UCSD-AML1 (cell line): ENCODE measurements around the gene RPUSD3.
A peak's percentile ranks its signal among the peaks of the same experiment; 100 is the strongest.

Experiments
- DNase-seq: peaks from one replicate; lab custom pipeline; 2025; ENCODE audit not compliant: unreplicated experiment; lab: John Stamatoyannopoulos, UW

Gene RPUSD3

DNA sequence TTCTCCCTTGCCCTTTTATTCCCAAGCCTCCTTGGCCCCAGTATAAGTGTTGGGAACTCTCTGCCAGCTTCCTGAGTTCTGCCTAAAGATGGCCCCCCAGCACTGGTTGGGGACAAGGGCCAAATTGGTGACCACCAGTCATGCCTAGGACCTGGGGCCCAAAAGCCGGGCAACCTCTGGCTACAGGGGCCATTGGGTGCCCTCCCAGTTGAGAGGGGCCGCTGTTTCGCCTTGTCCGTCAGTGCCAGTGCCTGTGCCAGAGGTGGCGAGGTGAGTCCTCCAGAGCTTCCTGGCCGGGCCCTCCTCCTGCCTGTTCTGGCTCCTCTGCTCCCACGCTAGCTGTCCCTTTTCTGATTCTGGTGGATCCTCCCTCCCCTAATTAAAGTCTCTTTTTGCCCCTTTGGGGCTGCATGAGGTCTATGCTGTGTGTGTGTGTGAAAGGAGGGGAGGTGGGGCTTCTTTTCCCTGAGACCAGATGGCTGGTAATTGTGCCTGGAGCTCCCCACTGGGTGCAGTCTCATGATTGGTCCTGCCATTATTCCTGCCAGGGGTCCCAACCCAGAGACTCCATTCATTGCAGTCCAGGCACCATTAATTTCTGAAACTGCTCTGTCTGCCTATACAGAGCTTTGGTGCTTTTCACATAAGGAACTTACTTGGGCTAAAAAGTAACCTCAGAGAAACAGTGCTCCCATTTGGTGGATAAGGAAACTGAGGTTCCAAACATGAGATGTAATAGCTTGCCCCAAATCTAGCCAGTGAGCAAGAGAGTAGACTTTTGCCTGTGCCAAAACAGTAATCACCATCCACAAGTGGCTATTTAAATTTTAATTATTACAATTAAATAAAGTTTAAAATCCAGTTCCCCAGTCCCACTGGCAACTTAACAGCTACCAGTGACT, 36.9 kb downstream of the RPUSD3 start:
- no peak for DNase-seq

DNA sequence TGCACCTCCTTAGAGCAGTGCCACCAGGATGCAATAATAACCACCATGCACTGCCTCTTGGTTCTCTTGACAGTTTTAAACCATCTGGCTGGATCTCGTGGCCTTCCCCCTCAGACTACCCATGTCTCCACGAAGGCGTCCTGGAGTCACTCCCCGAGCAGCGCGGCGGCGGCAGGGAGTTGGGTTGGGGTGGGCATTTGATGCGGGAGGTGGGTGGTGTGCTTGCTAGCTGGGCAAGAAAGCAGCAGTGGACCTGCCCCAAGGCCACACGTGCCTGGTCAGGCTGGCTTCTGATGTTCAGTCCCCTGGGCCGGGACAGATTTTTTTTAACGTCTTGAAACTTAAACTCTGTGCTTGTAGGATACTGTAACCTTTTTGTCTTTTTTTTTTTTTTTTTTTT, 37.7 kb downstream of the RPUSD3 start:
- no peak for DNase-seq

DNA sequence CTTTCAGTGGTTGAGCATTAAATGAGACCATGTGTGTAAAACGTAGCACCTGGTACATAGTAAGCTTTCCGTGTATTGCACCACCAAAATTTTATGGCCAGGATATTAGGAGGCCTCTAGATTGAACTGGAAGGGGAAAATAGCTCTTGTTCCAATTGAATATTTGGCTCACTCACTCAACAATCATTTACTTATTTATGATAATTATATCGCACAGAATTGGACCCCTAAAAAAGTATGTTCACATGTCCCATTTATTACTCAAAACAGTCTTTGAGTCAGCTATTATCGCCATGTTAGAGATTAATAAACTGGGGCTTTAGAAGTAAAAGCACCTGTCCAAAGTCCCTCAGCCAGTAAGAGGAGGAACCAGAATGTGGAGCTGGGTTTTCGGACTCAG, 38.8 kb downstream of the RPUSD3 start:
- no peak for DNase-seq

DNA sequence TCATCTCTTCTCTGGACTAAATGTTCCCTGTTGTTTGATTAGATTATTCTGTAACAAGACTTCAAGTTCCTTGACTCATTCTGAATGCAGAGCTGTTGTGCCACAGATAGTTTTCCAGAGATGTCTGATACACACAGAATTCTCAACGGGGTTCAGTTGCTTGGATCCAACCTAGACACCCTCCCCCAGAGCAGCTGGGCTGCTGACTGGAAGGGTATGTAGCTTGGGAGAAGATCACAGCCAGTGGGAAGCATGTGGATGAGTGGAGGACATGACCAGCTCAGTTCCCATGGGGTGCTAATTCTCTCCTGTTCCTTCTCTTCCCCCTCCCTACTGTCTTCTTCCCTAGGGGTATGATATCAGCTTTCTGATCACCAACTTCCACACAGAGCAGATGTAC, 40.3 kb downstream of the RPUSD3 start:
- no peak for DNase-seq

DNA sequence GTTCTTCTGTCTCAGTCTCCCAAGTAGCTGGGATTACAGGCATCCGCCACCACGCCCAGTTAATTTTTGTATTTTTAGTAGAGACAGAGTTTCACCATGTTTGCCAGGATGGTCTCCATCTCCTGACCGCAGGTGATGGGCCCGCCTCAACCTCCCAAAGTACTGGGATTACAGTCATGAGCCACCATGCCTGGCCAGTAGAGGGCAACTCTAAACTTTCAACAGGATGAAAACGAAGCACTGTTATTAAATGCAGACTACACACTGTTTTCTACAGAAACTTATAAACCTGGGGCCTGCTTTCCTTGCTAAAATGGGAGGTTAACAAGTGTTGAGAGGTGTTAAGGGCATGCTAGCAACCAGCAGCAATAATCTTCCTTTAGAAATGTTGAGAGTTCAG, 43.3 kb downstream of the RPUSD3 start:
- no peak for DNase-seq

DNA sequence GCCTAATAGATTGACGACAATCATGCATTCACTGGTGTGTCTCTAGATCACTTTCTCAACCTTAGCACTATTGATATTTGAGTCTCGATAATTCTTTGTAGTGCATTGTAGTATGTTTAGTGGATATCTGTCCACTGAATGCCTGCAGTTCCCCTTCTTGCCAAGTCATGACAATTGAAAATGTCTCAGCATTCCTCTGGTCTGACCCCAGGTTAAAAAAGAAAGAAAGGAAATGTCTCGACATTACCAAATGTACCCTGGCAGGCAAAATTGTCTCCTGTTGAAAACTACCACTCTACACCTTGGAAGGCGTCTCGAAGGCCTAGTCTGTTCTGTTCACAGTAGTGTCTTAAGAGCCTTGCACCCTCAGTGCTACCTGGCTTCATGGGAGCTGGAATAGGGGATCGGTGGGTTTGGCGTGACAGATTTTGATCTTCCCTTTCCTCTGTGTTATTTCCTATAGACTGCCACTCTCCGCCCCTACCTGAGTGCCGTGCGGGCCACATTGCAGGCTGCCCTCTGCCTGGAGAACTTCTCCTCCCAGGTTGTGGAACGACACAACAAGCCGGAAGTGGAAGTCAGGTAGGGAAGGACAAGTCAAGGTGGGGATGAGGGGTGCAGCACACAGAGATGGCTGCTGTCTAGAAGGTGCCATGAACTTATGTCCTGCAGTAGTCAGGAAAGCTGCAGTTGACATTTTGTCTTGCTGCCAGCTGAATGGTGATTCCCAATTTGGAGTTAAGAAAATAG, 46.4 kb downstream of the RPUSD3 start:
- DNase-seq, result no peak

DNA sequence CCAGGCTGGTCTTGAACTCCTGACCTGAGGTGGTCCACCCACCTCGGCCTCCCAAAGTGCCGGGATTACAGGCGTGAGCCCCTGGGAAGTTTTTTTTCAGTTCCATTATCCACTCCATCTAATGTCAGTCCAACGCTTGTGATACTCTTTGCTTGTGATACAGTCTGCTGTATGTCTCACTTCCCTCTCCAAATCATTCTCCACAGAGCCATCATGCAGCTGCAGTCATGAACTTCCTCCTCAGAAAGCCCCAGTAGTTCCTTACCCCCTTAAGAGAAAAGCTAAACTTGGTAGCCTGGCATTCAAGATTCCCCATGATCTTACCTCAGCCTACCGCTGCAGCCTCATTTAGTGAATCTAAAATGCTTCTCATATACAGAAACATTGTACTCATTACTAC, 48.6 kb downstream of the RPUSD3 start:
- DNase-seq, result no peak

DNA sequence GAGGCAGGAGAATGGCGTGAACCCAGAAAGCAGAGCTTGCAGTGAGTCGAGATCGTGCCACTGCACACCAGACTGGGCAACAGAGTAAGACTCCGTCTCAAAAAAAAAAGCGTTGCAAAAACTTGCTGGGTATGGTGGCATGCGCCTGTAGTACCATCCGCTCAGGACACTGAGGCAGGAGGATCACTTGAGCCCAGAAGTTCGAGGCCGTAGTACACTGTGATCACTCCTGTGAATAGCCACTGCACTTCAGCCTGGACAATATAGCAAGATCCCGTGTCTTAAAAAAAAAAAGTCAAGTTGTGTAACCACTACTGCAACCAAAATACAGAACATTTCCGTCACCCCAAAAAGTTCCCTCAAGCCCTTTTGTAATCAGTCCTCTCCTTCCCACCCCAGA, 49.4 kb downstream of the RPUSD3 start:
- no peak for DNase-seq

DNA sequence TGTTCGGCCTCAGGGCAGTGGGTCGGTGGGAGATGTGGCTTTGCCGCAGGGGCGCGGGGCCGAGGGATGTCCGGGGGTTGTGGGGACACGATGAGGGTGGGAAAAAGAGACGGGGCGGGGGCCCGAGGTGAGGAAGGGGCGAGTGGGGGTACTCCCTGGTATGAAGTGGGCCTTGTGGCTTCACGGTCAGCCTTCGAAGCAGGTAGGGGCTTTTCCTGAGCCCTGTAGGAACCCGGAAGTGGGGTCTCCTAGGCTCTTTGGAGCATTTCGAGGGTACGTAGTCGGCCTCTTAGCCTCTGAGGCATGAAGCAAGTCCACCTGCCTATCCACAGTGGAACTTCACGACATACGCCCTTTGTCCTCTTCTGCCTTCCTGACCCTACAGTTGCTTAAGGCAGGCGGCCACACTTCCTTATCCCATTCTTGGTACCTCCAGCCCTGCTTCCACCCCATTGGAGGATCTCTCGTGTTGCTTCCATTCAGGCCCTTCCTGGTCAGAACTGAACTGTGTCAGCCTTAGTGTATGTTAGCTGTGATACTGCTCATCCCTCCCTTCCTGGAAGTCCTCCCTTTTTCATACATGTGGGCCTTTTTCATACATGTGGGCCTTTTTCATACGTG, 50.5 kb downstream of the RPUSD3 start:
- DNase-seq, result peak; percentile 72

DNA sequence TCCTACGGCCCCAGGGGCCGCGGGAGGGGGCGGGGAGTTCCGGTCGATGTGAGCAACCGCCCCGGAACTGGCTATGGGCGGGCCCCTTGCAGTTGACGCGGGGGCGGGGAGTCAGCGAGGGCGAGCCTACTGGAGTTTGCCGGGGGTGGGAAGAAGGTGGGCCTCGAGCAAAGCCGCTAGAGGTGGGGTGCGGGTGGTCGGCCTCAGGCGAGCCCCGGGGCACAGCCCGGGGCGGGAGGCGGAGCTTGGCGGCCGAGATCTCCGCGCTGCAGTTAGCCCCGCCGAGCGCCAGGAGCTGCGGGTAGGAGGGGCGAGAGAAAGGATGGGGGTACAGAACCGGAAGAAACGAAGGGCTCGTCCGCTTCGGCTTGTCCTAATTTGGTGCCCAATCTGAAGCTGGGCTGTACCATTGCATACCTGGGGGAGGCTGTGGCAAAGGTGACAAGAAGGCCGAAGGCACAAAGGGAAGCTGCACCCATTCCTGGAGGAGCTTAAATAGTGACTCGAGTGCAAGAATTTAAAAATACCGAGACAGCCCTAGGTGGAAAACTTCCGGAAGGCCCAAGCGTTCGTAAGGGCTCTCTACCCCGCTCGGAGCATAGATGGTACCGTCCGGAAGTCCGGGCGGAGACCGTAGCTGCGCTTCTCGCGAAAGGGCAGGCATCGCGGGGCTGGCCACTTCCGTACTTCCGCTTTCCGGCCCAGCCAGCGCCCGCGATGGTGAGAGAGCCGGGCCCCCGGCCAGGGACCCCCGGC, 51.2 kb downstream of the RPUSD3 start, which contains the start of the genes ARPC4 and TADA3:
Gene ARPC4 (plus strand): TSS at position 678 of the 756 bp plus-strand sequence. CDS start 40 bp downstream, at position 718.
Gene TADA3 (minus strand): TSS at position 69 of the 756 bp plus-strand sequence. CDS start 1,007 bp downstream, outside the sequence.
- peak; percentile 96 for DNase-seq

DNA sequence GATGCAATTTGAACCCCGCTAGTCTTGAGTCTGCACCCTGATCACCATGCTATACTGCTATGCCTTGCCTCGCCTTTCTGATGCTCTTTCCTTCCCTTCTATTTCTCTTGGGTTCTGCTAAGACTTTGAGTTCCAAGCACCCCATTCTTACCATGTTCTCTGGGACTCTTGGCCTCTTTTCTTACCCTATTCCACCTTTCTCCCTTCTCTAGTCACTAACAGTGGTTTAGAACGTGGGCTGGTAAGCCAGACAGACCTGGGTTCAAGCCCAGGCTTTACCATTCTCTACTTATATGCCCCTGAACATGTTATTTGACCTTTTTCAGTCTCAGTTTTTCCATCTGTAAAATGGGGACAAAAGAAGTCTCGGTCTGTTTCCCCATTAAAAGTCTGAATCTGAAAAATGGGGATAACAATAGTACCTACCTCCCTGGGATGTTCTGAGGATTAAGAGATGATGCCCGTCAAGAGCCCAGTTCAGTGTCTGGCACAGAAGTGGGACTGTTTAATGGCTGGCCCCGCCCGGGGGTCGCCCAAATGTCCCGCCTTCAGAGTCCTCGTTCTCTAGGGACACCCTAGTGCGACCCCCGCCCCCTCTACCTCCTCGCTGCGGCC, 51.9 kb downstream of the RPUSD3 start:
- DNase-seq, result no peak

DNA sequence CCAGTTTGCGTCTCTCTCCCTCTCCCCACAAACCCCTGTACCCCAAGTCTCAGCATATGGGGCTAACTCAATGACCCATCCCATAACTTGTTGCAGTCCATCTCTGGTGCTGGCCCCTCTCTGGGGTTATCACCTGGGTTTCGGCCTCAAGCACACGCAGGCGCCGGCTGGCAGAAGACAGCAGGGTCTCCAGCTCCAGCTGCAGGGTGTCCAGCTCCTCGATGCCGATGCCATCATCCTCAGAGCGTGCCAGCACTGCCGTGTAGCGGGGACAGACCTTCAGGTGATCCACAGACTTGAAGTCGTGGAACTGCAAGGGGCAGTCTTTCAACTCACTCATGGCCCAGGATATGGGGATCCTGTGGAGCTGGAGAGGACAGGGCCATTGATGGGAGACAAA, 52.7 kb downstream of the RPUSD3 start:
- no peak for DNase-seq
